ENCODE data around the gene PPM1J. TPM values are rescaled to one million over a fixed set of nuclear protein-coding genes. Genes with fewer than 3 reads are reported as not detected.

PPM1J gene
- total RNA-seq, 1 donor from 2014 or later = 0.69 TPM

Other genes starting within 250 kb of the PPM1J start
- 4.0 TPM for gene WNT2B, start 206.4 kb downstream of the PPM1J start, total RNA-seq (ENCODE audit: unreplicated experiment)
- 28.3 TPM for gene ST7L, start 96.2 kb downstream of the PPM1J start, total RNA-seq (ENCODE audit: unreplicated experiment)
- 149 TPM for gene CAPZA1, start 95.5 kb downstream of the PPM1J start, total RNA-seq (ENCODE audit: unreplicated experiment)
- 5.2 TPM for gene MOV10, start 40.7 kb downstream of the PPM1J start, total RNA-seq (ENCODE audit: unreplicated experiment)
- gene RHOC, start 8.2 kb downstream of the PPM1J start, total RNA-seq (ENCODE audit: unreplicated experiment) = 130 TPM
- 39.5 TPM for gene SLC16A1, start 240.9 kb upstream of the PPM1J start, total RNA-seq (ENCODE audit: unreplicated experiment)